Thyroid gland (tissue), 4 donors: ENCODE data around the gene ALKBH3.

Experiments used
- POLR2A ChIP-seq, 2 donors: fragments of 450-650 bp; IDR thresholded peaks; one replicate each; pipeline ENCODE4 v1.6.1; 2017; ENCODE audit warnings: antibody characterized with exemption in 2 of 2, mild to moderate bottlenecking in 2 of 2, moderate library complexity in 1 of 2
- TF ChIP-seq, protein P1 (sequence below), 6 experiments: fragments of 200-600 bp in 3 of 6; fragments of 450-650 bp in 3 of 6; sonication (generic) in 3 of 6; IDR thresholded peaks; one replicate each; pipeline ENCODE4 v1.5.1; 2016 to 2019; ENCODE audit warnings: antibody characterized with exemption in 6 of 6, mild to moderate bottlenecking in 2 of 6, inconsistent platforms in 1 of 6, moderate library complexity in 1 of 6

DNA sequence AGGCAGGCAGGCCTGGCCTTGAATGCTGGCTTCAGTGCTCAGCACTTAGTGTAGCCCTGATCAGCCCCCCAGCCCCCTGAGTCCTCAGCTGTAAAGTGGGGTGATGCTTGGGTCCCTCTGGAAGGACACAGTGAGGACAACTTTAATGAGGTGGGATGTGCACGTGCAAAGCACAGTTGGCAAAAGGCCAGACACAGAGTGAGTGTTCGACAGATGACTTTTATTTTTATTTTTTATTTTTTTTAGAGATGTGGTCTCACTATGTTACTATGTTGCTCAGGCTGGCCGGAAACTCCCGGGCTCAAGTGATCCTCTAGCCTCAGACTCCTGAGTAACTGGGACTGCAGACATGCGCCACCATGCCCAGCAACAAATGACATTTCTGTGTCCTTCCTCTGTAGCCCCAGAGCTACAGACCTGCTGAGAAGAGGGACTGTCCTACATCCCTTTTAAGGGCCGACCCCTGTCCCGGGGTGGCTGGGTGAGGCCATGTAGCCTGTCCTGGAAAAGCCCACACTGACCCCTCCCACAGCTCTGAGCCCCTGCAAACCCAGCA lies 54.9 kb downstream of the ALKBH3 start:
- TF ChIP-seq, protein P1, sequence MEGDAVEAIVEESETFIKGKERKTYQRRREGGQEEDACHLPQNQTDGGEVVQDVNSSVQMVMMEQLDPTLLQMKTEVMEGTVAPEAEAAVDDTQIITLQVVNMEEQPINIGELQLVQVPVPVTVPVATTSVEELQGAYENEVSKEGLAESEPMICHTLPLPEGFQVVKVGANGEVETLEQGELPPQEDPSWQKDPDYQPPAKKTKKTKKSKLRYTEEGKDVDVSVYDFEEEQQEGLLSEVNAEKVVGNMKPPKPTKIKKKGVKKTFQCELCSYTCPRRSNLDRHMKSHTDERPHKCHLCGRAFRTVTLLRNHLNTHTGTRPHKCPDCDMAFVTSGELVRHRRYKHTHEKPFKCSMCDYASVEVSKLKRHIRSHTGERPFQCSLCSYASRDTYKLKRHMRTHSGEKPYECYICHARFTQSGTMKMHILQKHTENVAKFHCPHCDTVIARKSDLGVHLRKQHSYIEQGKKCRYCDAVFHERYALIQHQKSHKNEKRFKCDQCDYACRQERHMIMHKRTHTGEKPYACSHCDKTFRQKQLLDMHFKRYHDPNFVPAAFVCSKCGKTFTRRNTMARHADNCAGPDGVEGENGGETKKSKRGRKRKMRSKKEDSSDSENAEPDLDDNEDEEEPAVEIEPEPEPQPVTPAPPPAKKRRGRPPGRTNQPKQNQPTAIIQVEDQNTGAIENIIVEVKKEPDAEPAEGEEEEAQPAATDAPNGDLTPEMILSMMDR (IDR thresholded peaks at IDR 0.05): no peak
- TF ChIP-seq POLR2A (IDR thresholded peaks at IDR 0.05): no peak
